Epithelial cell of esophagus (primary cell): ENCODE results near the gene DUOXA1.
"Not testable (repeated sequence)": the region's sequence is repeated elsewhere in the genome, so short reads cannot be mapped to it uniquely, and the experiment has no call there.

Source experiments
- DNase-seq: peaks from one replicate; pipeline ENCODE4 v3.0.0; 2010; ENCODE audit warnings: low read depth
- H3K4me3 ChIP-seq: 2 replicates; pipeline ENCODE4 v1.5.1; 2011; ENCODE audit warnings: mild to moderate bottlenecking, low read length, control low read depth

Gene DUOXA1

GRCh38 chr15:45073602-45074001, 56.1 kb downstream of the DUOXA1 start:
- H3K4me3 ChIP-seq, DNase-seq: not testable (repeated sequence)

DNA sequence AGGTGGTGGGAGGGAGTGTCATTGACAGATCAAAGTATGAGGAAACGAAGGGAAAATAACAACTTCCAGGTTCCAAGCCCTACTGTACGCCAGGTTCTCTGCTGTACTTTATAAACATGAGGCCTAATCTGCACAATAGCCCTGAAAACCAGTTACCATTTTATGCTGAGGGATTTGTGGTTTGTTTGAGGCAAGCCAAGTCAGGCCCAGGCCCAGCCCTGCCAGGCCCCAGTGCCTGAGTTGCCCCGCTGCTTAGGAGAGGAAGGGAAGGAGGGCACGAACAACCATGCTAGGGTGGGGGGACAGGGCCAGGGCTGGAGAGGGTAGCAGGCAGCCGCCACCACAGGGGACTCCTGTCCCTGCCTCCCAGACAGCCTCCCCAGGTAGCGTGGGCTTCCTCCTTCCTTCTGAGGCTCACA, 59.7 kb downstream of the DUOXA1 start:
- DNase-seq, result peak; percentile 51
- H3K4me3 ChIP-seq, result not testable (repeated sequence)
